NCI-H2081 treated with DMSO at 0.1 percent for 48 hours (cell line): Measurements from ENCODE around the gene KCNAB1.
"Not testable (repeated sequence)": the region's sequence is repeated elsewhere in the genome, so short reads cannot be mapped to it uniquely, and the experiment has no call there.

Experiments
- DNase-seq: peaks from one replicate; lab custom pipeline; 2025; lab: John Stamatoyannopoulos, UW

Gene KCNAB1

DNA sequence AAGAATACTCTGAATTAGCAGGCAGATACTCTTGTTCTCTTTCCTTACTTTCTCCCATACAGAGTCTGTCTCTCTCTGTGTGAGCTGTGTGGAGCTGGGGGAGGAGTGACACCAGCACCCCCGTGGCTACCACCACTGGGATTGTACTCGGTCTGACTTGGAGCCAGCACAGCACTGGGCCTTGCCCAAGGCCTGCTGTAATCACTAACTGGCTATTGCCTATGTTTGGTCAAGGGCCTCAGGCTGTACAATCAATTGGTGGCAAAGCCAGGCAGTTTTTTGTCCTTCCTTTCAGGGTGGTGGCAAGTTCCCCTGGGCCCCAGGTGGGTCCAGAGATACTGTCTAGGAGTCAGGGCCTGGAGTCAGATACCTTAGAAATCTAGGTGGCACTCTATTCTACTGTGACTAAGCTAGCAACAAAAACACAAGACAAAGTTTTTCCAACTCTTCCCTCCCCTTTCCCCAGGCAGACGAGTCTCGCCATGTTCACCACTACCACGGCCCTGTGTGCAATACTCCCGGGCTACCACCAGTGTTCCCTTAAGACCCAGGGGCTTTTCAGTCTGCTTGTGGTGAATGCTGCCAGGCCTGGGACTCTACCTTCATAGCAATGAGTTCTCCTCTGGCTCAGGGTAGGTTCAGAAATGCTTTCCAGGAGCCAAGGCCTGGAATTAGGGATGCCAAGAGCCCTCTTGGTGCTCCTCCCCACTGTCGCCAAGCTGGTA lies 151.8 kb downstream of the KCNAB1 start:
- no peak for DNase-seq

GRCh38 chr3:156273111-156273694 lies 152.8 kb downstream of the KCNAB1 start:
- DNase-seq, result no peak

DNA sequence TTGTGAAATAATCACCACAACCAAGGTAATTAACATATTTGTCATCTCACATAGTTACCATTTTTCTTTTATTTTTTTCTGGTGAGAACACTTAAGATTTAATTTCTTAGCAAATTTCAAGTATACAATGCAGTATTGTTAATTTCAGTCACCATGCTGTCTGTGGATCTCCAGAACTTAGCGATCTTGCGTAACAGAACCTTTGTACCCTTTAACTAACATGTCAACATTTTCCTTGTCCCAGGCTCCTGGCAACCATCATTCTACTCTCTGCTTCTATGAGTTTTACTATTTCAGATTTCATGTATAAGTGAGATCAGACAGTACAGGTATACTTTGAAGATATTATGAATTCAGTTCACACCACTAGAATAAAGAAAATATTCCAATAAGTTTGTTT lies 154.4 kb downstream of the KCNAB1 start:
- DNase-seq, result no peak

DNA sequence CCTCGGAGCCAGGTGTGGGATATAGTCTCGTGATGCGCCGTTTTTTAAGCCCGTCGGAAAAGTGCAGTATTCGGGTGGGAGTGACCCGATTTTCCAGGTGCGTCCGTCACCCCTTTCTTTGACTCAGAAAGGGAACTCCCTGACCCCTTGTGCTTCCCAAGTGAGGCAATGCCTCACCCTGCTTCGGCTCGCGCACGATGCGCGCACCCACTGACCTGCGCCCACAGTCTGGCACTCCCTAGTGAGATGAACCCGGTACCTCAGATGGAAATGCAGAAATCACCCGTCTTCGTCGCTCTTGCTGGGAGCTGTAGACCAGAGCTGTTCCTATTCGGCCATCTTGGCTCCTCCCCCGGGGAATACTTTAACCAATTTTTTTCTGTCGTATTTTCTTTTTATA lies 164.3 kb downstream of the KCNAB1 start:
- not testable (repeated sequence) for DNase-seq

DNA sequence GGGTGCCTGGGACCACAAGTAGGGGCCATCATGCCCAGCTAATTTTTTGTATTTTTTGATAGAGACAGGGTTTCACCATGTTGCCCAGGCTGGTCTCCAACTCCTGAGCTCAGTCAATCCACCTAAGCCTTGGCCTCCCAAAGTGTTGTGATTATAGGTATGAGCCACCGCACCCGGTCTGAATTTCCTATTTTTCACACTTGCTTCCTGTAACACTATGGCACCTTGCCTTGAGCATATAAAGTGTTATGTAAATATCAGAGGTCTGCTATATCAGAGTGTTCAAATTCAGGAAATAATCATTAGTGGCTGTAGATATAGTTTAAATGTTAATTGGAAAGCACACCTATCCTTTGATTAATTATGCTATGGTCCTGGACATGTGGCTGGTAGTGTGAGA lies 165.2 kb downstream of the KCNAB1 start:
- DNase-seq, result no peak

DNA sequence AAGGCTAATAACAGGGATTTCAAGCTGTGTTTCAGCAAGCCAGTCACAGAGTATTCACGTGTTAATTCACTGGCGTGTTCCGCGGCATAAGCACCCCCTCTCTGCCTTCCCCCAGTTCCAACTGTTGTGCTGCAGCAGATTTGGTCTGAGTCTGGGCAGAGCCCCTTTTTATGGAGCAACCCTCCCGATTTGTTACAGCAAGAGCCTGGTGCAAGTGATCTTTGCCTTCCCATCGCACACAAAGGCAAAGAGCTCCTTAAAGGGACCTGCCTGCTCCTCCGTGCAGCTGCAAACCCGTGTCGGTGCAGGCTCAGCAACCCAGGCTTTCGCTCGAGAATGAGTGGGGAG lies 170.5 kb downstream of the KCNAB1 start:
- no peak for DNase-seq

GRCh38 chr3:156291272-156292123 lies 171.1 kb downstream of the KCNAB1 start:
- no peak for DNase-seq

DNA sequence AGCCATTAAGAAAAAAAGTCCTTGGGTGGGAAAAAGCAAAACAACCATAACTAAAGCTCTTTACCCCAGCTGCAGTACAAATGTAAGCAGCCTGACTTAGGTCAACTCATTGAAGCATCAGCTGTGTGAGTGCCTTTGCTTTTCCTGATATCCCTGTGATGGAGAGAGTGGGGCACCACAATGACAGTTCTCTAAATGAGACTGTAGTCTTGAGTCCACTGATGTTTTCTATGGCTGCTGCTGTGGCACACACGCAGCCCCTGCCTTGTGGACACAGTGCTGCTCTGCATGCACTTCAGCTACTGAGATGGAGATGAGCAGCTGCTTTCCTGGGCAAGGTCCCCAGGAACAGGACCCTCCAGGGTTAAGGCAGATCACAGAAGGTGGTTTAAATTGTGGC lies 173.2 kb downstream of the KCNAB1 start:
- no peak for DNase-seq

DNA sequence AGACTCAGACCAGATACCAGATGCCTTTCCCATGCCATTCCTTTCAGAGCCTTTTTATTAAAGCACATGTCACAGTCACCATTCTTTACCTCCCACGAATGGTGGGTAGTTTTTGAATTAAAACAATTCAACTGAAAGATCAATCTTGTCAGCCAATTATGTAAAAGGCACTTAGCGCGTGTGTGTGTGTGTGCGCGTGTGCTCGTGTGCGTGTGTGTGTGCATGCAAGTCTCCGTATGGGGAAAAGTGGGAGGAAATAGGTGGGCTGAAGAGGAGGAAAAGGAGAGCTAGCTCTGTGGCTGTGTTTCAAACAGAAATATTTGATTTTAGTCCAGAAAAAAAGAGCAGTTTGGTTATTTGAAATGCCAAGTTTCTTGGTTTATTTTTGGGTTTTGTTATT lies 177.2 kb downstream of the KCNAB1 start:
- no peak for DNase-seq

DNA sequence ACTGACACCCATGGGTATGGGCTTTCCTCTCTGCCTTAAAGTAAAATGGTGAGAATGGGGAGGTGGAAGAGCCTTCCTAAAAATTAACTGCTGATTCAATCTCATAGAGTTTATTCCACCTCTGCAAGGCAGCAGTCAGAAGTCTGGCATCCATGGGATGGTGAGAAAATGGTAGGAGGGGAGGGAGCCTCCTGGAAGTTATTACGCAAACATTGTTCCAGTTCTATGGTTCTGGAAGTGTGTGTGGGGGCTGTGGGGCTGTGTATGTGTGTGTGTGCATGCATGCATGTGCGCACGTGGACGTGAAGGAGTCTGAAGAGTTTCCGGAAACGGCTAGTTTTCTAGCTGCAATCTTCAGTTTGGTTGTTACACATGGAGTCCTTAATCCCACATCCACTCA lies 177.6 kb downstream of the KCNAB1 start:
- no peak for DNase-seq

GRCh38 chr3:156298938-156299337 lies 178.6 kb downstream of the KCNAB1 start:
- no peak for DNase-seq

GRCh38 chr3:156299569-156299968 lies 179.2 kb downstream of the KCNAB1 start:
- no peak for DNase-seq

DNA sequence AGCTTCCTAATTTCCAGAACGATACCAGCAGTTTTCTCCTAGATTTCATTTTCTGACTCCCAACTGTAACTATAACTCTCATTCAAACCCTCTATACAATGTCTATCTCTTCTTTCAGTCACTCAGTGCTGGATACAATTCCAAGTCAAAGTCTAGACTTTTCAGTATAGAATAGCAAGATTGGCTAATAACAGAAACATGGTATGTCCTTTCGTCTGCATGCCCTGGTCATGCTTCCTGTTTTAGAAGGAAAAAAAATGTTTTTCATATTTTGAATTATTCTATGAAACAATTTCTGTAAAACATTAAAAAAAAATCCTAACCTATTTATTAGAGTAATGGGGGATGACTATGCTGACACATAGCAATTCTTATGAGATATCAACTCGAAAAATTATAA lies 180.0 kb downstream of the KCNAB1 start:
- no peak for DNase-seq

DNA sequence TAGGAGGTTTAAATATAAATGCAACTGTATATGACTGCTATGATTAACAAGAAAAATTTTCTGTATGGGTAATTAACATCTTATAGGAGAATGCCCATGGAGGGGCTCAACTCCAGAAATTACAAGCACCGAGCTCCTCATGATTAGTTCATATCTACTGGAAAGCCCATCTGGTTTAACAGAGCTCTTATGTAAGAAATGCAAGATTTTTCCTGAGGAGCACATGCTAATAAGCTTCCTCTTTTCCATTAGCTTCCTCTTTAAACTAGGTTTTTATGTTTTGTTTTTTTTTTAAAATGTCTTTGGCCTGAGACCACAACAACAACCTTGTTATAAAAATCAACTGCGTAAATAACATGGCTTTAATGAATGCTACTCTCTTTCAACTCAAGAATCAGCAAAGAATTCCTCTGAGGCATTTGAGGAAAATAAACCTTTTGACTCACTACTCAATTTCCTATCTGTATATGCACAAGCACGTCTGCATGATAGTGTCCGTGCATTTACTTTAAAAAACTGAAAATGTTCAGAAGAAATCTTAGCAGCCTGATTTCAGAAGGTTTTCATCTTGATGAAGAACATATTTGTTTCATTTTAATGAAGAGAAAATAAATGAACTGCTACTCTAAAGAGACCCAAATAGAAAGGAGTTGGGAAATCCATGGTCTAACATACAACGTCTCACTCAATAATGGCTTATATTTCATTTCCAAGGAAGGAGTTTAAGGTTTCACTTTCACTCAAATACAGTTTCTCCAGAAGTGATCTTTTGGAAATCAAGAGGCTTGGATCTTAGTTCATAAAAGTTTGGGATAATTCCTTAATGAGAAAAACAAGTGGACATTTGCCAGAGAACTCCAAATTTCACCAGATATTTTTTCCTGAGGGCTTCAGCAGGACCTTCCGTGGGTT lies 180.8 kb downstream of the KCNAB1 start:
- no peak for DNase-seq

DNA sequence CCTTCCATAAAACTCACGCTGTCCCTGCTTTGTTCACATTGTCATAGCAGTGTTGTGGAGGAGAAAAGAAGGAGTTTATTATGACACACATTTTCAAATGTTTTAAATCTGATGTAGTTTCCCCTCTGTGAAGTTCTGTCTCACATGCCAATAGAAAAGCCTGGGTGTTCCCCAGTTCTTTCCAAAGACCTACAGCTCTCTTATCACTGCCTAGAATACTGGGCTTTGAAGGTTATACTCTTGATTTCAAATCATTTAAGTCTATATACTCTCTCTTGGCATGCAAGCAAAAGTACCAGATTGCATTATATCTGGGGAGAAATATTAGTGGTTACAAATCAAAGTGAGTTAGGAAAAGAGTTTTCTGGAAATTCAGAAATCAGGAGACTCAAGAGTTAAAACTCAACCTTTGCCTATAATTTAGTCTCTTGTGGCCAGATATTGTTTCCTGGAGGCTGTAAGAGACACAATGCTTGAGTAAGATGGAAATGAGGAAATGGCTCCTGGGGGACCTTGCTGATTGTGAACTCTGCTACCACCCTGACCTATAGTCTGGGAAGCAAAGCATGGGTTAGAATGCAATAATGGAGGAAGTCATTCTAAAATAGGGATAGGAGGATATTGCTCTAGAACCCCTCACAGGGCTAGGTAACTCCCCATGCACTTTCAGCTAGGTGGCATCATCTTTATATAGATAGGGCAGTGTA lies 182.8 kb downstream of the KCNAB1 start:
- no peak for DNase-seq

DNA sequence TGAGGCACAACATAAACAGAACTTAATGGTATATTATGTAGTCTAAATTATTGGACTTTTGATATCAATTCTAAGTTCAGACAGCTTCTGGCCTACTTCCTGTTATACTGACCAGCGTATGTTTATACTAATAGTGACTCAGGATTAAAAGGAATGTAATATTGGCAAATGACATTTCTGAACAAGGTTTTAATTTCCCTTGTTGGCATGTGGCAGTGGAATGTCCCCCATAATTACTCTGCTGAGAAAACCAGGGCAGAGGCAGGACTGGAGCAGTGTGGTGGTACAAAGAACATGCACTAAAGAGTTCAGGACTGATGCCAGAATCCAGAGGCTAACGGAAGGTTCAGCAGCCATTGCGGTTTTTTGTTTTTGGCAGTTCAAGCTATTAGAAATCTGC lies 184.0 kb downstream of the KCNAB1 start:
- DNase-seq, result no peak

DNA sequence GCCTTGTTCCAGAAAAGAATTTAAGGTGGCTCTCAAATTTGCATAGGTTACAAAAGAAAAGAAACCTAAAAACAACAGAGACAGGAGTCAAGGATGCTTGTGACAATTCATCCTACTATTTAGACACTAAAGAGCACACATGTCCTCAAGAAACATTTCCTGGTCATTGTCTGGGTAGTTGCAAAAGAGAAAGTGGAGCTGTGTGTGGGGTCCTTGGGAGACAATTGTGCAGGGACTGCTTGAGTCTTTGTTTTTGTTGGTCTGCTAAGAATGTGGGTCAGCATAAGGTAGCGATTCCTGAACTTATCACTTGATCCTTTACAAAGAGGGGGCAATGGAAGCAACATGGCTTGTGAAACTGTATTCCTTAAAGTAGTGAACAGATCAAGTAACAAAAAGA lies 185.3 kb downstream of the KCNAB1 start:
- no peak for DNase-seq

GRCh38 chr3:156307704-156308103 lies 187.3 kb downstream of the KCNAB1 start:
- no peak for DNase-seq

- DNase-seq, result no peak
Measured at GRCh38 chr3:156311431-156311830, 191.1 kb downstream of the KCNAB1 start.

- no peak for DNase-seq
Measured at GRCh38 chr3:156311930-156312329, 191.6 kb downstream of the KCNAB1 start.

DNA sequence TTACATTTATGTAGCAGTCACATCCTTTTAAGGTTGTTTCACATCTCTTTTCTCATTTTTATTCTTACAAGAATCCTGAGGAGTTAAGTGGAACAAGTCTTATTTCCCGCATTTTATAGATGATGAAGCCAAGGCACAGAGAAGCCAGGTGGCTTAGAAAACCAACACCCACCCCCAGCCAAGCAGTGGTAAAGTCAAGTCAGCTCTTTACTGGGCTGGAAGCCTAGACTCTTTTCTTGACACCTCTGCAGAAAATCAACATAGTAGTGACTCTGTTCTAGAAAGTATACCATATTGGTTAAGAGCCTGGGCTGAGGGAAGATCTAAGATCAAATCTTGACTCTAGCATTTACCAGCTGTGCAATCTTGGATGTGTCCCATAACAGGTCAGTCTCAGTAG lies 195.7 kb downstream of the KCNAB1 start:
- DNase-seq, result no peak
